Measurements from ENCODE around the gene RDH16. TPM values are rescaled to one million over a fixed set of nuclear protein-coding genes. Genes with fewer than 3 reads are reported as not detected.

The RDH16 gene
- total RNA-seq, 1 experiment from 2014 or later, result 0.39 TPM

- H2AK5ac ChIP-seq (ENCODE audit: insufficient read length, low read length), result no peak overlapping the region
- no peak overlapping the region for H3K27ac ChIP-seq (ENCODE audit: insufficient read length, low read depth, low read length)
- no peaks in the 10 kb centered on the region for H3K4me1 ChIP-seq (ENCODE audit: insufficient read depth, low read length)
- H3K9ac ChIP-seq (ENCODE audit: extremely low read depth, insufficient read length, low read length), result no peak overlapping the region
- peaks cover 2 to 6% (median 4%) of the 10 kb centered on the region in 3 experiments; a peak in 5 of 7 replicates for H3K36me3 Mint-ChIP-seq (ENCODE audit: insufficient read depth in 1 of 3, low read depth in 3 of 3)
- H3K27me3 Mint-ChIP-seq (ENCODE audit: low read depth), result no peaks in the 10 kb centered on the region; the same call in none of the 2 replicates
- H3K9me3 Mint-ChIP-seq, result peaks cover 21 to 29% of the 10 kb centered on the region in 2 experiments
- H3K79me2 ChIP-seq (ENCODE audit: insufficient read depth, low read length), result no peaks in the 10 kb centered on the region; the same call in 1 of the 2 replicates
- no peak for TF ChIP-seq CTCF (conservative IDR thresholded peaks at IDR 0.05)
- H3T11ph ChIP-seq (ENCODE audit: low read length), result no peak overlapping the region
- H3K4me3 Mint-ChIP-seq, result no peak overlapping the region
- H2BK20ac ChIP-seq (ENCODE audit: low read depth, low read length, poor library complexity, severe bottlenecking), result no peak overlapping the region
- H3K79me1 ChIP-seq (ENCODE audit: insufficient read depth, low read depth, low read length, poor library complexity, severe bottlenecking), result no peaks in the 10 kb centered on the region
- no peaks in the 10 kb centered on the region for H3K27me3 ChIP-seq (ENCODE audit: insufficient read depth, low read length)
- H3K4me2 ChIP-seq (ENCODE audit: insufficient read depth, insufficient read length, low read length), result no peak overlapping the region
- H4K20me1 ChIP-seq (ENCODE audit: control insufficient read depth, insufficient read depth, insufficient read length), result no peaks in the 10 kb centered on the region
- no peaks in the 10 kb centered on the region for H3K4me1 Mint-ChIP-seq
- no peak overlapping the region for H2BK120ac ChIP-seq (ENCODE audit: low read depth, low read length, poor library complexity, severe bottlenecking)
- H4K5ac ChIP-seq (ENCODE audit: insufficient read length, low read depth, low read length), result no peak overlapping the region
- H4K8ac ChIP-seq (replicated peaks; ENCODE audit: insufficient read length, low read depth, low read length), result no peak overlapping the region
- no peak overlapping the region for H3K4ac ChIP-seq (ENCODE audit: low read depth, low read length)
- H3K9me3 ChIP-seq (ENCODE audit: control insufficient read depth, low read depth, low read length), result no peaks in the 10 kb centered on the region
- no peak overlapping the region for H3K56ac ChIP-seq (ENCODE audit: insufficient read length, low read depth, low read length)
- no peak overlapping the region for H3K14ac ChIP-seq (ENCODE audit: insufficient read depth, low read length)
- H2BK5ac ChIP-seq (ENCODE audit: insufficient read length, low read length), result no peak overlapping the region
- H2AFZ ChIP-seq (ENCODE audit: low read length), result no peak overlapping the region
- no peak overlapping the region for H2BK15ac ChIP-seq (ENCODE audit: low read depth, low read length)
- no peak overlapping the region for H3K23ac ChIP-seq (ENCODE audit: insufficient read length, low read depth, low read length)
- H3K18ac ChIP-seq (ENCODE audit: insufficient read length, low read depth, low read length), result no peak overlapping the region
- H4K91ac ChIP-seq (ENCODE audit: insufficient read length, low read depth, low read length), result no peak overlapping the region
- DNase-seq, result no peak
- no peaks in the 10 kb centered on the region for H3K23me2 ChIP-seq (ENCODE audit: insufficient read length, low read depth, low read length, poor library complexity, severe bottlenecking)
- H2BK12ac ChIP-seq (ENCODE audit: insufficient read length, low read depth, low read length), result no peak overlapping the region
- no peak overlapping the region; a peak in 1 of 7 replicates for H3K27ac Mint-ChIP-seq
These were observed 9.0 kb downstream of the RDH16 start for GRCh38 chr12:56948457-56948777.
